IMR-90 (cell line): Measurements from ENCODE around the gene UTP18. TPM values are rescaled to one million over a fixed set of nuclear protein-coding genes. Genes with fewer than 3 reads are reported as not detected.

Source experiments
- ATAC-seq: fragments of 200-7000 bp; cut with Tn5 transposase; 2 replicates; pipeline ENCODE4 v1.9.1; 2020; ENCODE audit warnings: low read depth, mild to moderate bottlenecking, moderate library complexity
- BruUV-seq: library from RNA; stranded (reverse); fragments of 400-500 nt; replicated peaks from 2 replicates; lab custom pipeline; 2021; lab: Mats Ljungman, UMichigan
- CTCF ChIA-PET: fragments of 300-600 bp; formaldehyde crosslinking; extraction: SDS; loops from one replicate; lab custom pipeline; 2021; ENCODE audit warnings: antibody characterized with exemption; lab: Yijun Ruan, JAX
- POLR2A ChIA-PET: fragments of 300-600 bp; sonication (Branson Sonifier 250); formaldehyde crosslinking; loops from one replicate; lab custom pipeline; 2022; ENCODE audit warnings: antibody characterized with exemption; ENCODE audit not compliant: unreplicated experiment; lab: Charles Lee
- DNase-seq: peaks from one replicate; pipeline ENCODE4 v3.0.0; 2013
- H2AFZ ChIP-seq: replicated peaks from 2 replicates; pipeline ENCODE3; 2013; ENCODE audit warnings: low read length, mild to moderate bottlenecking; ENCODE audit not compliant: poor library complexity
- H2AK5ac ChIP-seq: 2 replicates; pipeline ENCODE4 v1.6.1; 2013; ENCODE audit warnings: low read depth, low read length, inconsistent platforms
- H2AK9ac ChIP-seq: replicated peaks from 2 replicates; pipeline ENCODE3; 2013; ENCODE audit warnings: mild to moderate bottlenecking, low read depth, low read length, moderate library complexity; ENCODE audit not compliant: poor library complexity
- H2BK120ac ChIP-seq: 2 replicates; pipeline ENCODE4 v1.6.1; 2013; ENCODE audit warnings: low read depth, low read length, inconsistent platforms
- H2BK15ac ChIP-seq: 3 replicates; pipeline ENCODE4 v1.6.1; 2013; ENCODE audit warnings: low read depth, low read length, inconsistent platforms
- H2BK20ac ChIP-seq: 2 replicates; pipeline ENCODE4 v1.6.1; 2013; ENCODE audit warnings: low read depth, mild to moderate bottlenecking, inconsistent platforms, low read length, moderate library complexity
- H2BK5ac ChIP-seq: 2 replicates; pipeline ENCODE4 v1.6.1; 2013; ENCODE audit warnings: mild to moderate bottlenecking, low read depth, low read length, inconsistent platforms; ENCODE audit not compliant: poor library complexity, severe bottlenecking
- H3K14ac ChIP-seq: replicated peaks from 2 replicates; pipeline ENCODE4 v1.6.1; 2013; ENCODE audit warnings: low read depth, low read length, inconsistent platforms
- H3K18ac ChIP-seq: 2 replicates; pipeline ENCODE4 v1.6.1; 2013; ENCODE audit warnings: low read depth, low read length, control low read depth
- H3K23ac ChIP-seq: 2 replicates; pipeline ENCODE4 v1.6.1; 2013; ENCODE audit warnings: low read depth, low read length, inconsistent platforms
- H3K27ac ChIP-seq: 2 replicates; pipeline ENCODE4 v1.5.1; 2013; ENCODE audit warnings: mild to moderate bottlenecking, control low read depth, low read length; ENCODE audit not compliant: insufficient read depth
- H3K27me3 ChIP-seq: 2 replicates; pipeline ENCODE4 v1.6.1; 2013; ENCODE audit warnings: low read length; ENCODE audit not compliant: control insufficient read depth, insufficient read depth
- H3K36me3 ChIP-seq: 2 replicates; pipeline ENCODE4 v1.6.1; 2013; ENCODE audit warnings: low read length, mixed read lengths; ENCODE audit not compliant: control insufficient read depth, insufficient read depth
- H3K4ac ChIP-seq: 2 replicates; pipeline ENCODE4 v1.6.1; 2013; ENCODE audit warnings: low read depth, low read length, inconsistent platforms
- H3K4me1 ChIP-seq: 2 replicates; pipeline ENCODE4 v1.6.1; 2013; ENCODE audit warnings: low read length, mixed read lengths; ENCODE audit not compliant: control insufficient read depth, insufficient read depth
- H3K4me2 ChIP-seq: 2 replicates; pipeline ENCODE4 v1.6.1; 2013; ENCODE audit warnings: low read depth, mild to moderate bottlenecking, control low read depth, low read length, moderate library complexity
- H3K4me3 ChIP-seq: 2 replicates; pipeline ENCODE4 v1.5.1; 2013; ENCODE audit warnings: low read depth, mild to moderate bottlenecking, control low read depth, low read length, moderate library complexity; ENCODE audit not compliant: insufficient read depth
- H3K56ac ChIP-seq: 2 replicates; pipeline ENCODE4 v1.6.1; 2013; ENCODE audit warnings: low read length, inconsistent platforms; ENCODE audit not compliant: insufficient read depth; ENCODE audit errors: extremely low read depth
- H3K79me1 ChIP-seq, 2 experiments: 2 replicates each; pipeline ENCODE4 v1.6.1; 2013; ENCODE audit warnings: low read length in 2 of 2, inconsistent platforms in 1 of 2, low read depth in 1 of 2
- H3K9ac ChIP-seq: 2 replicates; pipeline ENCODE4 v1.6.1; 2013; ENCODE audit warnings: low read depth, low read length, control low read depth
- H3K9me1 ChIP-seq: 2 replicates; pipeline ENCODE4 v1.6.1; 2013; ENCODE audit warnings: low read length, inconsistent platforms; ENCODE audit not compliant: insufficient read depth
- H3K9me3 ChIP-seq: 2 replicates; pipeline ENCODE4 v1.6.1; 2013; ENCODE audit warnings: low read length; ENCODE audit not compliant: control insufficient read depth, insufficient read depth
- H4K20me1 ChIP-seq: 2 replicates; pipeline ENCODE4 v1.6.1; 2013; ENCODE audit warnings: low read length, inconsistent platforms; ENCODE audit not compliant: insufficient read depth
- H4K5ac ChIP-seq: 2 replicates; pipeline ENCODE4 v1.6.1; 2013; ENCODE audit warnings: mild to moderate bottlenecking, low read depth, low read length, control low read depth
- H4K8ac ChIP-seq, 2 experiments: 2 replicates each; pipeline ENCODE4 v1.6.1; 2013; ENCODE audit warnings: low read depth in 2 of 2, low read length in 2 of 2, control low read depth in 1 of 2, inconsistent platforms in 1 of 2
- H4K91ac ChIP-seq: 2 replicates; pipeline ENCODE4 v1.6.1; 2013; ENCODE audit warnings: low read depth, low read length, inconsistent platforms; ENCODE audit not compliant: insufficient read depth
- MXI1 ChIP-seq: IDR thresholded peaks from 2 replicates; pipeline ENCODE4 v1.6.1; 2012; ENCODE audit warnings: low read depth, mild to moderate bottlenecking, low read length, moderate library complexity, borderline replicate concordance
- POLR2A ChIP-seq: IDR thresholded peaks from 2 replicates; pipeline ENCODE4 v1.6.1; 2012; ENCODE audit warnings: mild to moderate bottlenecking, low read depth, low read length
- WGBS, 2 experiments: methylation state at CpG; one replicate each; pipeline versions ENCODE4 v1.1.5 to v1.1.7; 2013; ENCODE audit warnings: missing lambda C conversion rate in 2 of 2; ENCODE audit not compliant: insufficient read length in 1 of 2; ENCODE audit errors: extremely low coverage in 2 of 2; 5-methylcytosine and 5-hydroxymethylcytosine counted together
- dilution Hi-C: fragments of 300-500 bp; cut with HindIII; formaldehyde crosslinking; loops from one replicate; pipeline ENCODE4 v1.14.3; 2018; ENCODE audit warnings: low sequenced_read_pairs; ENCODE audit not compliant: unreplicated experiment
- in situ Hi-C: fragments of 300-500 bp; cut with MboI; formaldehyde crosslinking; loops from 3 replicates; pipeline ENCODE4 v1.14.3; 2019; ENCODE audit warnings: low sequenced_read_pairs, inconsistent platforms, mixed read lengths
- intact Hi-C: fragments of 100-400 bp; cut with micrococcal nuclease; formaldehyde crosslinking; loops from 2 replicates; pipeline ENCODE4 v1.10.0; 2022
- polyA plus RNA-seq, 3 experiments: library from polyadenylated mRNA; depleted of rRNA; stranded (reverse); fragments of >200 nt; gene quantifications; 2 replicates each; pipeline ENCODE4 v1.2.3, GENCODE V29; 2012; ENCODE audit warnings: low replicate concordance in 1 of 3
- total RNA-seq: library from RNA; depleted of rRNA; stranded (reverse); fragments of >200 nt; gene quantifications from 2 replicates; pipeline ENCODE4 v1.2.3, GENCODE V29; 2012

The UTP18 gene
- total and polyA plus RNA-seq, 2 of the 4 experiments (the other 2 are of a cell fraction) = 17.7 to 22.4 TPM

DNA sequence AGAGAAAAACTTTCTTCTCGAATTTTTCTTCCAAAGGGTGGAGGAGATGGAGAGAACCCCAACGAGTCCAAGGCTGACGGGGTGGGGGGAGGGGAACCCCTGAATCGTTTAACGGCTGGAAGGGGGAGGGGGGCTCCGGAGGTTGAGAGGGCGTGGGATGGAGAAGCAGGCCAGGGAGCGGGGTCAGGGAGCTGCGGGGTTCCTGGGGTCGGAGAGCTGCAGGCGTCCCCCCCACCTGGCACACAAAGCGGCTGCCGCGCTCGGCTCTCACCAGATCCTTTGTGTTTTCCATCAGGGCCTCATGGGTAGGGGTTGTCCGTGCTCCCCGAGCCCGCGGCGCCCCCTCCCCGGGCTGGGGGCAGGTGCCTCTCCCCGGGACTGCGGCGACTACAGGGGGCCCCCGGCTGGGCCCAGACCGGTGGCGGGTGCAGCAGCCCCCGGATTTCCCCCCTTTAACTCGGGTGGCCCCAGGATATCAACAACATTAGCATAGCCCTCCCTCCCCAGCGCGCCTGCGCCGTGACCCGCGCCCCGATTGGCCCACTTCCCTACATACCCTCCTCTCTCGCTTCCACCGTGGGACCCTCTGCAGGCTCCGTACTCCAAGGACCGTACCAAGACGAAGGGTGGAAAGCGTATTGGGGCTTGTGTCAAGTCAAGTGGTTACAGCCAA, 646 bp upstream of the UTP18 start, which contains the start of gene MBTD1:
MBTD1 (minus strand) TSS at position 486 of the 673 bp plus-strand sequence. CDS start 34,888 bp downstream, outside the sequence.
- H2BK5ac ChIP-seq = peak within 1 kb of the TSS; percentile 91
- ATAC-seq (peak; percentile 89), DNase-seq (peak; percentile 97)
- H3K27ac ChIP-seq = peak within 1 kb of the TSS; percentile 84
- dilution Hi-C loops (no loop called here), in situ Hi-C loops (no loop called here), intact Hi-C loops (loop anchor here (2.0 to 5.0 kb wide), 2 partner anchors 42 to 93 kb away; partner anchors contain the start of gene NME2)
- H3K4ac ChIP-seq = peak within 1 kb of the TSS; percentile 100
- peaks cover 35% of the 10 kb centered on the region for H4K20me1 ChIP-seq
- H3K14ac ChIP-seq = peak within 1 kb of the TSS; percentile 97
- ChIA-PET CTCF (no interaction called here), POLR2A (no interaction called here)
- peak within 1 kb of the TSS; percentile 100 for H2BK15ac ChIP-seq
- H2AK5ac ChIP-seq = peak within 1 kb of the TSS; percentile 47
- peak within 1 kb of the TSS; percentile 99 for H2BK120ac ChIP-seq
- peak within 1 kb of the TSS; percentile 99 for H2AFZ ChIP-seq
- WGBS, 2 experiments = 0% methylated on average over 7 of the region's 42 CpGs; no CpG with 5 or more reads in 1 of the 2 experiments
- H3K4me1 ChIP-seq = no peaks in the 10 kb centered on the region; the same call in 1 of the 2 replicates
- no peaks in the 10 kb centered on the region for H3K27me3 ChIP-seq
- H2BK20ac ChIP-seq = peak within 1 kb of the TSS; percentile 98
- peak within 1 kb of the TSS; percentile 86 for H3K18ac ChIP-seq
- peak within 1 kb of the TSS; percentile 98 for H3K23ac ChIP-seq
- H3K79me1 ChIP-seq = peaks cover 25 to 58% of the 10 kb centered on the region in 2 experiments
- H3K56ac ChIP-seq = peak within 1 kb of the TSS; percentile 100
- peak within 1 kb of the TSS; percentile 86 for H3K9ac ChIP-seq
- peak within 1 kb of the TSS; percentile 77 to 100 for H4K8ac ChIP-seq
- H3K9me3 ChIP-seq = no peaks in the 10 kb centered on the region
- BruUV-seq = no TSS peak
- peak within 1 kb of the TSS; percentile 97 for H3K4me2 ChIP-seq
- H3K9me1 ChIP-seq = peaks cover 2% of the 10 kb centered on the region
- H3K4me3 ChIP-seq = peak within 1 kb of the TSS; percentile 88
- H4K5ac ChIP-seq = peak within 1 kb of the TSS; percentile 81
- H3K36me3 ChIP-seq = peaks cover 3% of the 10 kb centered on the region
- peak within 1 kb of the TSS; percentile 98 for H2AK9ac ChIP-seq
- peak within 1 kb of the TSS; percentile 100 for H4K91ac ChIP-seq
- TF ChIP-seq MXI1 (0 out of 2 replicates have a peak, but pooled peaks have one; percentile 2), POLR2A (no peak)
